HG03139 (cell line): Measurements from ENCODE around the gene CTXN3.

Experiments used
- ATAC-seq: cut with Tn5 transposase; IDR thresholded peaks from one replicate; pipeline ENCODE4 v1.9.1; 2021; ENCODE audit not compliant: unreplicated experiment

Gene CTXN3

GRCh38 chr5:127649018-127649439 is at the start of gene CTXN3:
CTXN3 (plus strand) TSS chr5:127649082; CDS start chr5:127657522, 8,440 bp downstream.
- ATAC-seq, result no peak

- ATAC-seq, result no peak
These were observed 49.6 kb upstream of the CTXN3 start for GRCh38 chr5:127599320-127599719.

DNA sequence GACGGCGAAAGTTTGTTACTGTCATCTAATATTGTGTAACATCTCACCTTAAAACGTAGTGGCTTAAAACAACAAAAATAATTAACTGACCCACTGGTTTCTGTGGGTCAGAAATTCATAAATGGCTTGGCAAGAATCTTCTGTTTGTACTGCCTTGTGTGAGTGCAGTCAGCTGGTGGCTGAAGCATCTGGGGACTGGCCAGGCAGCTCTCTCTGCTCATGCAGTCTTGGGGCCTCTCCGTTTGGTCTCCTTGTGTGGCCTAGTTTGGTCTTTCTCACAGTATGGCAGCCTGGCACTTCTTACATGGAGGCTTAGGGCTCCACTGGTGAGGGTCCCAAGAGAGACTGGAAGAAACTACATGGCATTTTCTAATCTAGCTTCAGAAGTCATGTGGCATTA is 49.0 kb upstream of the CTXN3 start:
- ATAC-seq, result no peak

GRCh38 chr5:127601111-127601510 is 47.8 kb upstream of the CTXN3 start:
- no peak for ATAC-seq

GRCh38 chr5:127601601-127602000 is 47.3 kb upstream of the CTXN3 start:
- no peak for ATAC-seq

GRCh38 chr5:127602481-127602880 is 46.4 kb upstream of the CTXN3 start:
- ATAC-seq, result no peak

- ATAC-seq, result no peak
These were observed 45.7 kb upstream of the CTXN3 start for GRCh38 chr5:127602896-127603844.

DNA sequence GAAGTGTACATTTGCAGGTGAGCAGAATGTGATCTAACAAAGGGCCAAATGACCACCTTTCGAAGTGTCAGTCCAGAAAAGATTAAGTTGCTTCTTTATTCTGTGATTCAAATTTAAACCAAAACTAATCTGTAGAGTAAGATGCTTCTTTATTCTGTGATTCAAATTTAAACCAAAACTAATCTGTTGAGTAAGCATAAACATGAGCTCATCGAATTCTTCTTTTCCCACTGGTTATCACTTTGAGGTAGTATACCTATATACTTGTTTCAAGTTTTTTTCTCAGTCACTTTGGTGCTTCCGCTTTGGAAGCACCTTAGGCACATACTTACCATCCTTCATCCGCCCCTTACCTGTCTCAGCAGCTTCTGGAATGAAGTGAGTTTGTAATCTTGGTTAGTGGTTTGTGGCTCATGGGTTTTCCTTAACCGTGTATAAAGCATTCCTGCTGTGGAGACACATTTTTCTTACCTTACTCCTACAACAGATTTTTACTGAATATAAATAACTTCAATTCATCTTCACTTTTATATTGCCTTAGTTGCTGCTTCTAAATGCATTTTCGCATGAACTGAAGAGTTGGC is 40.7 kb upstream of the CTXN3 start:
- ATAC-seq, result no peak

DNA sequence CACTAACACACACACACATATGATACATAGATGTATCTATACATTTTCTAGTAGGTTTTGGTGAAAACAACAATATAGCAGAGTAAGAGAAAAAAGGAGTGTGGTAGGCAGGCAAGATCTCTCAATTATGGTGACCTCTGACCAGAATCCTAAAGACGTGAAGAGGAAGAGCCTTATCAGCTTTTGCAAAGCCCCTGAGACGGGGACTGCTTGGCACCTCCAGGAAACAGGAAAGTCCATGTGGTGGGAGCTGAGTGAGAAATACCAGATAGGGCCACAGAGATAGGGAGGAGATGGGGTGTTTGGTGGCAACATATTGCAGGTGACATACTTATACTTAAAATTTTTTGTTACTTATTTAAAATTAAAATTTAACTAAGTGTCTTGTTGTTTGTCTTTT is 39.9 kb upstream of the CTXN3 start:
- ATAC-seq, result no peak

- ATAC-seq, result no peak
These were observed 38.9 kb upstream of the CTXN3 start for GRCh38 chr5:127609957-127610356.

DNA sequence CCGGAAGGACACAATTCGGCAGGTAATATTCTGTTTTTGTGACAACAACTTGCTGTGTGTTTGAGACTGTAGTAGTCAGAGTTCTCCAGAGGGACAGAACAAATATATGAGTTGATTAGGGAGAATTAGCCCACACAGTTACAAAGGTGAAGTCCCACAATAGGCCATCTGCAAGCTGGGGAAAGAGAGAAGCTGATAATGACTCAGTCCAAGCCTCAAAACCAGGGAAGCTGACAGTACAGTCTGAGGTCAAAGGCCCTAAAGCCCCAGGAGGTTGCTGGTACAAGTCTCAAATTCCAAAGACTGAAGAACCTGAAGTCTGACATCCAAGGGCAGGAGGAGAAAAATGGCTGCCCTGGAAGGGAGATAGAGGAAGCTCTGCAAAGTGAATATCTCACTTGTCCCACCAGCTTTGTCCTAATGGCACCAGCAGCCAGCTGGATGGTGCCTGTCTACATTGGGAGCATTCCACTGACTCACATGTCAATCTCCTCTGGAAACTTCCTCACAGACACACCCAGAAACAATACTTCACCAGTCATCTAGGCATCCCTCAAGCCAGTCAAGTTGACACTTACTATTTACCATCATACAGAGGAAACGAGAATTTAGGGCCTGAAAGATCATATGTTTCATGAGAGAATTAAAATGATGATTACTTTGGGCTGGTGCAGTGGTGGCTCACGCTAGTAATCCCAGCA is 36.3 kb upstream of the CTXN3 start:
- ATAC-seq, result no peak

DNA sequence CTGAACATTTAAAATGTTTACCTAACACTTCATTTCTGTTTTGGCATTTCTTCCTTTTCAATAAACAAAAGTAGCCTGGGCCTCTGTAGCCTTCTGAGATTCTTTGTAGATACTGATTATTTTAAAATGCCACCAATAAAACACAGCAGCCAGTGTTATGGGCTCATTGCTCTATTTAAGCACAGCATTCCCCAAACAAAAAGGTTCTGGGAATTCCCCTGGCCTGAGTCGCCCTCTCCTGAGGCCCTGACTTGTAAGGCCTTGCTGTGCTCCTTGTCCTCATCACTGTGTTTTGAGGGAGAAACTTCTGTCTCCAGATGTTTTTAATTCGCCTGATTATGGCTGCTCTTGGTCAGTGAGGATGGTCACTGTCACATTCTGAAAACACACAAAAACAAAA is 33.0 kb upstream of the CTXN3 start:
- ATAC-seq, result no peak

- no peak for ATAC-seq
These were observed 28.9 kb upstream of the CTXN3 start for GRCh38 chr5:127619908-127620479.

- no peak for ATAC-seq
These were observed 27.1 kb upstream of the CTXN3 start for GRCh38 chr5:127621601-127622325.

DNA sequence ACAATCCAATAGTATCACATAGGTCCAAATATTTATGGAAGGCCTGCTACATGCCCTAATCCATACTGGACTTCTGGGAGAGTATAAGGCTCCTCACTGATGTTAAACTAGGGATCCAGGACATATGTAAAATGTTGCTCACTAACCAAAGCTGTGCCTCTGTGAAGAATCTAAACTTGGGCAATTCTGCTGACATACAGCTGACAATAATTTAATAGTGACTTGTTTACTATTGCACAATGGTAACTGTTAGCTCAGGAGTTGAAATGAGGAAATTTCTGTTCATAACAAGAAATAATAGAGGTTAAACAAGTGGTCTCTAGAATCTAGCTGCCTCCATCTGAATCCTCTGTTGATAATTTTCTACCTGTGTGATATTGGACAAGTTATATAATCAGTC is 14.9 kb upstream of the CTXN3 start:
- ATAC-seq, result no peak

DNA sequence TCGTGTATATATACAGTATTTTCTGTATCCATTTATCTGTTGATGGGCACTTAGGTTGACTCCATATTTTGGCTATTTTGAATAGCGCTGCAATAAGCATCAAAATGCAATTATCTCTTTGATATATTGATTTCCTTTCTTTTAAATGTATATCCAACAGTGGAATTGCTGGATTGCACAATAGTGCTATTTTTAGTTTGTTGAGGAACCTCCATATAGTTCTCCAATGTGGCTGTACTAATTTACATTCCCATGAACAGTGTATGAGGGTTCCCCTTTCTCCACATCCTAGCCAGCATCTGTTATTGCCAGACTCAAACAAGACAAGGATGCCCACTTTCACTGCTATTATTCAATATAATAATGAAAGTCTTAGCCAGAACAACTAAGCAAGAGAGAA is 9.1 kb upstream of the CTXN3 start:
- no peak for ATAC-seq

DNA sequence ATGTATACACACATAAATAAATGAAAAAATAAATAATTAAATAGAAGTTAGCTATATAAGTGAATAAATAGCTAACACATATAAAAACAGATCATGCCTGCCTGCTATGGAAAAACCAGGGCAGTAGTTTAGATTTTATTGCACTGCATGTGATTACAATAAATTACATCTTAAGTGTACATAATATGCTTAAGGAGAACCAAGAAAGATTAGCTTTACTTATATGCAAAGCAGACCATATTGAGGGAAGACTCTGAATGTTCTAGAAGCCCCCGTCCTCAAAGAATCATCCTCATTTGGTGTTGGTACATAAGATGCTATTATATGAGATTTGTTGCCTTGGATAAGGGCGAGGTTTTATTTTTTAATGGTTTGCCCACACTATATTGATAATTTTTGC is 5.9 kb upstream of the CTXN3 start:
- no peak for ATAC-seq

DNA sequence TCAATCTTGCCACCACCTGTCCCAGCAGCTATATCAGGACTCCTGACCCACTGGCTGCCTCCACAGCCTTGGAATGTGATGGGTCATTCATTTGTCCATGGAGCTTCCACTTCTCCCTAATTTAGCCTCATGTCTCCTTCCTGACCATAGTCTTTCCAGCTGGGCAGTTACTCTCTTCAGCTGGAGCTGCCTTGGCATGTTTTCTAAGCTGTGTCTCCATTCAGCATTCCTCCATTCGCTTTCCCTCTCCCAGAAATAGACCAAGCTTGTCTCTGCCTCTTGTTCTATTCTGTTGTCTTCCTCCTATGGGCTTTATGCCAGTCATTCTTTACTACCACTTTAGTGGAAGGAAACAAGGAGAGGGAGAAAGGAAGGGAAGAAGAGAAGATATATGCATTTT is 5.3 kb upstream of the CTXN3 start:
- no peak for ATAC-seq

GRCh38 chr5:127645300-127645726 is 3.6 kb upstream of the CTXN3 start:
- ATAC-seq, result no peak

DNA sequence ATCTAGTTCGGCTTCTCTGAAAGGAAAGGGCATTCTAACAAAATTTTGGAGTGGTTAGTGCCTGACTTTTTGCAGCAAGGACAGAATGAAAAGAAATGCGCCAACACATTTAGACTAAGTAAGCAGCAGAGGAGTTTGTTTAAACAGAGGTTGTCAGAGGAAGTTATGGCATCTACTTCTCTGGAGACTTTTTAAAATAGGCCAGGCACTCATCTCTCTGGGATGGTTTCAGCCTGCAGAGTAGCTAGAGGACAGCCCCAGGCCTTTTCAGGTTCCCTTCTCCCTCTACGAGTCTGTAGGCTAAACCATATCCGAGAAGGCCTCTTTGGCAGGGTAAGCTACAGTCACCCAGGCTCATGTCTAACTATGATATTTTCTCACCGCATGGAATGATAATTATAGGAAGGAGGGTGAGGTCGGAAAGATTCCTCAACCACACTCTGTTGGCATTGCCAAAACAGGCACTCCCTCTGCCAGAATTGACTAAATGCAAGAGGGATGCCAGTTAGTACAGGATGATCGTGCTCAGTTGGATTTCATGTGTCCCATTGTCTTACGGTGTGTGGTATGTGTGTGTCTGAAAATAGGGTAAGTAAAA is 1.4 kb upstream of the CTXN3 start:
- ATAC-seq, result no peak
